Astrocyte (in vitro differentiated cells and primary cell): Measurements from ENCODE around the gene UNC5CL. TPM values are rescaled to one million over a fixed set of nuclear protein-coding genes. Genes with fewer than 3 reads are reported as not detected.

Experiments used
- DNase-seq: peaks from one replicate; pipeline ENCODE4 v3.0.0-alpha.2; 2010; ENCODE audit warnings: low read depth
- FAIRE-seq: peaks from 2 replicates; lab custom pipeline; 2011; peaks lifted over from hg19 to GRCh38; lab: Jason Lieb, UNC
- H2AFZ ChIP-seq: 2 replicates; pipeline ENCODE4 v1.6.0; 2012; ENCODE audit warnings: low read depth, low read length, inconsistent platforms
- H3K27ac ChIP-seq: 2 replicates; pipeline ENCODE4 v1.5.1; 2011; ENCODE audit warnings: low read depth, low read length, inconsistent platforms
- H3K27me3 ChIP-seq: 2 replicates; pipeline ENCODE4 v1.6.0; 2011; ENCODE audit warnings: low read length, inconsistent platforms; ENCODE audit not compliant: insufficient read depth
- H3K36me3 ChIP-seq: 2 replicates; pipeline ENCODE4 v1.5.1; 2011; ENCODE audit warnings: low read length, inconsistent platforms; ENCODE audit not compliant: insufficient read depth
- H3K4me1 ChIP-seq: 2 replicates; pipeline ENCODE4 v1.5.1; 2011; ENCODE audit warnings: low read length, inconsistent platforms; ENCODE audit not compliant: insufficient read depth
- H3K4me2 ChIP-seq: 2 replicates; pipeline ENCODE4 v1.6.0; 2012; ENCODE audit warnings: low read length, inconsistent platforms
- H3K4me3 ChIP-seq: 2 replicates; pipeline ENCODE4 v1.5.1; 2011; ENCODE audit warnings: low read depth, mild to moderate bottlenecking, low read length, inconsistent platforms; ENCODE audit not compliant: insufficient read depth
- H3K79me2 ChIP-seq: 2 replicates; pipeline ENCODE4 v1.6.0; 2012; ENCODE audit warnings: mild to moderate bottlenecking, low read length, inconsistent platforms; ENCODE audit not compliant: insufficient read depth
- H3K9ac ChIP-seq: 2 replicates; pipeline ENCODE4 v1.6.0; 2012; ENCODE audit warnings: mild to moderate bottlenecking, low read length, inconsistent platforms
- H3K9me3 ChIP-seq: 2 replicates; pipeline ENCODE4 v1.5.1; 2012; ENCODE audit warnings: low read depth, mild to moderate bottlenecking, low read length, inconsistent platforms; ENCODE audit not compliant: insufficient read depth
- H4K20me1 ChIP-seq: 2 replicates; pipeline ENCODE4 v1.6.0; 2012; ENCODE audit warnings: low read length, inconsistent platforms; ENCODE audit not compliant: insufficient read depth
- H3K27ac Mint-ChIP-seq: one replicate; pipeline ENCODE4 v1.8.0; 2021; ENCODE audit warnings: mild to moderate bottlenecking, mixed read lengths; ENCODE audit not compliant: unreplicated experiment
- H3K27me3 Mint-ChIP-seq: one replicate; pipeline ENCODE4 v1.8.0; 2021; ENCODE audit warnings: low read depth, mixed read lengths; ENCODE audit not compliant: unreplicated experiment
- H3K36me3 Mint-ChIP-seq: one replicate; pipeline ENCODE4 v1.8.0; 2021; ENCODE audit warnings: low read depth, mixed read lengths; ENCODE audit not compliant: unreplicated experiment
- H3K4me1 Mint-ChIP-seq: one replicate; pipeline ENCODE4 v1.8.0; 2021; ENCODE audit warnings: low read depth, mixed read lengths; ENCODE audit not compliant: unreplicated experiment
- H3K4me3 Mint-ChIP-seq: one replicate; pipeline ENCODE4 v1.8.0; 2021; ENCODE audit warnings: mild to moderate bottlenecking, moderate library complexity, mixed read lengths; ENCODE audit not compliant: unreplicated experiment
- H3K9me3 Mint-ChIP-seq: one replicate; pipeline ENCODE4 v1.8.0; 2021; ENCODE audit warnings: mild to moderate bottlenecking, mixed read lengths; ENCODE audit not compliant: unreplicated experiment
- CTCF ChIP-seq: IDR thresholded peaks from 2 replicates; pipeline ENCODE4 v1.5.1; 2011; ENCODE audit warnings: low read depth, mild to moderate bottlenecking, inconsistent platforms, low read length, moderate library complexity; ENCODE audit not compliant: insufficient read depth
- EZH2 ChIP-seq: IDR thresholded peaks from 2 replicates; pipeline ENCODE4 v1.6.1; 2012; ENCODE audit warnings: mild to moderate bottlenecking, low read length, inconsistent platforms; ENCODE audit not compliant: insufficient read depth
- total RNA-seq: library from RNA; stranded (reverse); gene quantifications from 2 replicates; pipeline ENCODE4 v1.2.1, GENCODE V29; 2021

Gene UNC5CL
- total RNA-seq, 1 donor from 2014 or later = 0.27 TPM

- H4K20me1 ChIP-seq = no peaks in the 10 kb centered on the region
- no peaks in the 10 kb centered on the region for H3K36me3 Mint-ChIP-seq
- peaks cover 7% of the 10 kb centered on the region for H3K4me1 Mint-ChIP-seq
- no peaks in the 10 kb centered on the region for H3K27me3 Mint-ChIP-seq
- H3K27me3 ChIP-seq = no peaks in the 10 kb centered on the region
- H3K9ac ChIP-seq = no peak overlapping the region
- no peak overlapping the region for H3K4me2 ChIP-seq
- H3K4me3 Mint-ChIP-seq = no peak overlapping the region
- H3K36me3 ChIP-seq = peaks cover 4% of the 10 kb centered on the region
- H3K4me1 ChIP-seq = no peaks in the 10 kb centered on the region
- H3K27ac Mint-ChIP-seq = no peak overlapping the region
- FAIRE-seq (no peak), DNase-seq (no peak)
- no peak overlapping the region for H2AFZ ChIP-seq
- no peak overlapping the region for H3K27ac ChIP-seq
- TF ChIP-seq EZH2 (no peak), CTCF (no peak)
- no peaks in the 10 kb centered on the region for H3K79me2 ChIP-seq
- H3K4me3 ChIP-seq = no peak overlapping the region
- H3K9me3 ChIP-seq = no peaks in the 10 kb centered on the region
- H3K9me3 Mint-ChIP-seq = no peaks in the 10 kb centered on the region
Observed at GRCh38 chr6:41064841-41065240, 25.8 kb upstream of the UNC5CL start.

GRCh38 chr6:41063884-41064285 is 24.9 kb upstream of the UNC5CL start:
- peaks cover 15% of the 10 kb centered on the region for H3K4me1 Mint-ChIP-seq
- no peaks in the 10 kb centered on the region for H3K4me1 ChIP-seq
- no peak overlapping the region for H3K9ac ChIP-seq
- H3K27me3 ChIP-seq = no peaks in the 10 kb centered on the region
- H4K20me1 ChIP-seq = no peaks in the 10 kb centered on the region
- peaks cover 4% of the 10 kb centered on the region for H3K36me3 ChIP-seq
- H3K4me2 ChIP-seq = no peak overlapping the region
- H2AFZ ChIP-seq = no peak overlapping the region
- H3K27ac Mint-ChIP-seq = no peak overlapping the region
- no peak overlapping the region for H3K4me3 Mint-ChIP-seq
- H3K79me2 ChIP-seq = no peaks in the 10 kb centered on the region
- no peak overlapping the region for H3K4me3 ChIP-seq
- H3K27me3 Mint-ChIP-seq = no peaks in the 10 kb centered on the region
- FAIRE-seq = no peak
- H3K9me3 Mint-ChIP-seq = no peaks in the 10 kb centered on the region
- no peaks in the 10 kb centered on the region for H3K36me3 Mint-ChIP-seq
- H3K9me3 ChIP-seq = no peaks in the 10 kb centered on the region
- TF ChIP-seq EZH2 = no peak
- no peak for TF ChIP-seq CTCF
- no peak for DNase-seq
- H3K27ac ChIP-seq = no peak overlapping the region

GRCh38 chr6:41062056-41062455 is 23.0 kb upstream of the UNC5CL start:
- no peak overlapping the region for H3K4me2 ChIP-seq
- FAIRE-seq = no peak
- TF ChIP-seq CTCF (no peak), EZH2 (no peak)
- H3K9ac ChIP-seq = no peak overlapping the region
- no peaks in the 10 kb centered on the region for H3K79me2 ChIP-seq
- H3K36me3 ChIP-seq = no peaks in the 10 kb centered on the region
- no peaks in the 10 kb centered on the region for H3K9me3 ChIP-seq
- no peak overlapping the region for H3K27ac ChIP-seq
- Mint-ChIP-seq H3K9me3 (no peaks in the 10 kb centered on the region), H3K27ac (no peak overlapping the region), H3K4me1 (peaks cover 17% of the 10 kb centered on the region), H3K27me3 (no peaks in the 10 kb centered on the region), H3K36me3 (no peaks in the 10 kb centered on the region), H3K4me3 (no peak overlapping the region)
- no peak overlapping the region for H2AFZ ChIP-seq
- no peak overlapping the region for H3K4me3 ChIP-seq
- no peaks in the 10 kb centered on the region for H4K20me1 ChIP-seq
- no peaks in the 10 kb centered on the region for H3K4me1 ChIP-seq
- no peak for DNase-seq
- H3K27me3 ChIP-seq = no peaks in the 10 kb centered on the region
